ENCODE measurements around the gene UBL7. TPM values are rescaled to one million over a fixed set of nuclear protein-coding genes. Genes with fewer than 3 reads are reported as not detected.
"Not testable (repeated sequence)": the region's sequence is repeated elsewhere in the genome, so short reads cannot be mapped to it uniquely, and the experiment has no call there.

Gene UBL7
- total RNA-seq, 1 experiment from 2014 or later, result 38.5 TPM

DNA sequence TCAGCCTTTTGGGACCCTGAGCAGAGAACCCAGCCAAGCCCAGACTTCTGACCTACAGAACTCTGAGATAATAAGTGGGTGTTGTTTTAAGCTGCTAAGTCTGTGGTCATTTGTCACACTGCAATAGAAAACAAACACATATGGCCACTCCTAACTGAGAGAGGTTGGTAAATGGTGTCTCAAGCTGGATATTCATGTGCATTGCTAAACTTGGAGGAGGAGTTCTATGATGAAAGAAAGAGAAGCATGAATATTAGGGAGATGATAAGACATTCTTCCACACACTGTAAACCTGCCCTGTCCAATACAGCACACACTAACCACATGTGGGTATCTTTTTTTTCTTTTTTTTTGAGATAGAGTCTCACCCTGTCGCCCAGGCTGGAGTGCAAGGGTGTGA is 27.8 kb upstream of the UBL7 start:
- no peak overlapping the region for H3K27ac Mint-ChIP-seq (ENCODE audit: unreplicated experiment)
- CTCF ChIA-PET, result interaction anchor here (0.6 to 1.8 kb wide), 4 partner anchors 52 to 107 kb away, joined by 3 to 12 read pairs (median 4); partner anchors contain the start of gene ARID3B
- intact Hi-C loops (cut with micrococcal nuclease; ENCODE audit: unreplicated experiment), result no loop called here
- TF ChIP-seq, protein P1, sequence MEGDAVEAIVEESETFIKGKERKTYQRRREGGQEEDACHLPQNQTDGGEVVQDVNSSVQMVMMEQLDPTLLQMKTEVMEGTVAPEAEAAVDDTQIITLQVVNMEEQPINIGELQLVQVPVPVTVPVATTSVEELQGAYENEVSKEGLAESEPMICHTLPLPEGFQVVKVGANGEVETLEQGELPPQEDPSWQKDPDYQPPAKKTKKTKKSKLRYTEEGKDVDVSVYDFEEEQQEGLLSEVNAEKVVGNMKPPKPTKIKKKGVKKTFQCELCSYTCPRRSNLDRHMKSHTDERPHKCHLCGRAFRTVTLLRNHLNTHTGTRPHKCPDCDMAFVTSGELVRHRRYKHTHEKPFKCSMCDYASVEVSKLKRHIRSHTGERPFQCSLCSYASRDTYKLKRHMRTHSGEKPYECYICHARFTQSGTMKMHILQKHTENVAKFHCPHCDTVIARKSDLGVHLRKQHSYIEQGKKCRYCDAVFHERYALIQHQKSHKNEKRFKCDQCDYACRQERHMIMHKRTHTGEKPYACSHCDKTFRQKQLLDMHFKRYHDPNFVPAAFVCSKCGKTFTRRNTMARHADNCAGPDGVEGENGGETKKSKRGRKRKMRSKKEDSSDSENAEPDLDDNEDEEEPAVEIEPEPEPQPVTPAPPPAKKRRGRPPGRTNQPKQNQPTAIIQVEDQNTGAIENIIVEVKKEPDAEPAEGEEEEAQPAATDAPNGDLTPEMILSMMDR (IDR thresholded peaks at IDR 0.05; ENCODE audit: unreplicated experiment), result no peak
- H3K9me3 Mint-ChIP-seq (ENCODE audit: low read depth, unreplicated experiment), result no peaks in the 10 kb centered on the region
- H3K4me1 Mint-ChIP-seq (ENCODE audit: low read depth, unreplicated experiment), result peaks cover 10% of the 10 kb centered on the region
- H3K4me3 Mint-ChIP-seq (ENCODE audit: low read depth, unreplicated experiment), result no peak overlapping the region
- no peaks in the 10 kb centered on the region for H3K36me3 Mint-ChIP-seq (ENCODE audit: insufficient read depth, unreplicated experiment)
- BruUV-seq (replicated peaks), result no TSS peak
- DNase-seq, result no peak
- H3K27me3 Mint-ChIP-seq (ENCODE audit: unreplicated experiment), result no peaks in the 10 kb centered on the region

DNA sequence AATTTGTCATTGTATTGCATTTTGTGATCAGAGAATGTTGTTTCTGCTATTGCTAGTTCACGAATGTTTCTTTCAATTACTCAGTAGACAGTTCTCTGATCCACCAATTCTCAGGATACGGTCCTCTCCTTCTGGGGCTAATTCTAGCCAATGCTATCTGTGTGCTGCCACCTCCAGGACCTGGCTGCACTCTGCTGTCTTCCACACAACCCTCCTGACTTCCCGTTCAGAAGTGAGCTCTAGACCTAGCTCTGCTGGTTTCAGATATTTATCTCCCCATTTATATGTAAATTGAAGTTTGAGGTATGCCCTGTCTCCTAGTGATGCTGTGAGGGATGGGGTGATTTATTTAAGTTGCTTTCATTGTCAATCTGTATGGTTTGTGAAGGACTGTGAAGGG is 21.7 kb upstream of the UBL7 start:
- Mint-ChIP-seq H3K27ac (ENCODE audit: unreplicated experiment) (no peak overlapping the region), H3K27me3 (ENCODE audit: unreplicated experiment) (no peaks in the 10 kb centered on the region), H3K9me3 (ENCODE audit: low read depth, unreplicated experiment) (no peaks in the 10 kb centered on the region), H3K36me3 (ENCODE audit: insufficient read depth, unreplicated experiment) (no peaks in the 10 kb centered on the region), H3K4me1 (ENCODE audit: low read depth, unreplicated experiment) (no peaks in the 10 kb centered on the region), H3K4me3 (ENCODE audit: low read depth, unreplicated experiment) (no peak overlapping the region)
- CTCF ChIA-PET, result interaction anchor here (0.7 to 1.0 kb wide), 4 partner anchors 11 to 119 kb away, joined by 3 to 5 read pairs (median 3); no protein-coding TSS in a partner anchor
- no peak for DNase-seq
- TF ChIP-seq, protein P1 (IDR thresholded peaks at IDR 0.05; ENCODE audit: unreplicated experiment), result no peak
- BruUV-seq (replicated peaks), result no TSS peak
- intact Hi-C loops (cut with micrococcal nuclease; ENCODE audit: unreplicated experiment), result no loop called here

DNA sequence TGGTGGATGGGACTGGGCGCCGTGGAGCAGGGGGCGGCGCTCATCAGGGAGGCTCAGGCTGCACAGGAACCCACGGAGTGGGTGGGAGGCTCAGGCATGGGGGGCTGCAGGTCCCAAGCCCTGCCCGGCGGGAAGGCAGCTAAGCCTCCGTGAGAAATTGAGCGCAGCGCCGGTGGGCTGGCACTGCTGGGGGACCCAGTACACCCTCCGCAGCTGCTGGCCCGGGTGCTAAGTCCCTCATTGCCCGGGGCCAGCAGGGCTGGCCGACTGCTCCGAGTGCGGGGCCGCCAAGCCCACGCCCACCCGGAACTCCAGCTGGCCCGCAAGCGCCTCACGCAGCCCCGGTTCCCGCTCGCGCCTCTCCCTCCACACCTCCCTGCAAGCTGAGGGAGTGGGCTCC is 19.4 kb upstream of the UBL7 start:
- H3K36me3 Mint-ChIP-seq (ENCODE audit: insufficient read depth, unreplicated experiment); intact Hi-C loops (cut with micrococcal nuclease; ENCODE audit: unreplicated experiment); H3K27me3 Mint-ChIP-seq (ENCODE audit: unreplicated experiment); H3K4me1 Mint-ChIP-seq (ENCODE audit: low read depth, unreplicated experiment); H3K27ac Mint-ChIP-seq (ENCODE audit: unreplicated experiment); H3K4me3 Mint-ChIP-seq (ENCODE audit: low read depth, unreplicated experiment); DNase-seq; H3K9me3 Mint-ChIP-seq (ENCODE audit: low read depth, unreplicated experiment); BruUV-seq (replicated peaks): not testable (repeated sequence)
- CTCF ChIA-PET, result interaction anchor here (0.6 kb wide), 1 partner anchor 278 kb away, joined by 6 read pairs; no protein-coding TSS in a partner anchor

DNA sequence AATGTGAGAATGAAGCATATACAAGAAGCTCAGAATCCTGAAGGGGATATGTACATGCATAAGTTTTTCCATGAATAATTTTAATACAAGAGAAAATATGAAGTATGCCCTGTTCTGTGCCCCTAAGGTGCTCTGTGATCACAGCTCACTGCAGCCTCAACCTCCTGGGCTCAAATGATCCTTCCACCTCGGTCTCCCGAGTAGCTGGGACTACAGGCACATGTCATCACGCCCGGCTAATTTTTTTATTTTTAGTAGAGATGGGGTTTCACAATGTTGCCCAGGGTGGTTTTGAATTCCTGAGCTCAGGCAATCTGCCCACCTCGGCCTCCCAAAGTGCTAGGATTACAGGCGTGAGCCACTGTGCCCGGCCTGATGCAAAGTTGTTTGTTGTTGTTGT is 10.7 kb upstream of the UBL7 start:
- intact Hi-C loops (cut with micrococcal nuclease; ENCODE audit: unreplicated experiment); BruUV-seq (replicated peaks); H3K4me1 Mint-ChIP-seq (ENCODE audit: low read depth, unreplicated experiment); H3K9me3 Mint-ChIP-seq (ENCODE audit: low read depth, unreplicated experiment); H3K36me3 Mint-ChIP-seq (ENCODE audit: insufficient read depth, unreplicated experiment); H3K4me3 Mint-ChIP-seq (ENCODE audit: low read depth, unreplicated experiment); DNase-seq; H3K27me3 Mint-ChIP-seq (ENCODE audit: unreplicated experiment); H3K27ac Mint-ChIP-seq (ENCODE audit: unreplicated experiment): not testable (repeated sequence)
- CTCF ChIA-PET, result interaction anchor here (0.5 to 0.8 kb wide), 4 partner anchors 10 to 75 kb away, joined by 3 to 5 read pairs (median 4); no protein-coding TSS in a partner anchor

DNA sequence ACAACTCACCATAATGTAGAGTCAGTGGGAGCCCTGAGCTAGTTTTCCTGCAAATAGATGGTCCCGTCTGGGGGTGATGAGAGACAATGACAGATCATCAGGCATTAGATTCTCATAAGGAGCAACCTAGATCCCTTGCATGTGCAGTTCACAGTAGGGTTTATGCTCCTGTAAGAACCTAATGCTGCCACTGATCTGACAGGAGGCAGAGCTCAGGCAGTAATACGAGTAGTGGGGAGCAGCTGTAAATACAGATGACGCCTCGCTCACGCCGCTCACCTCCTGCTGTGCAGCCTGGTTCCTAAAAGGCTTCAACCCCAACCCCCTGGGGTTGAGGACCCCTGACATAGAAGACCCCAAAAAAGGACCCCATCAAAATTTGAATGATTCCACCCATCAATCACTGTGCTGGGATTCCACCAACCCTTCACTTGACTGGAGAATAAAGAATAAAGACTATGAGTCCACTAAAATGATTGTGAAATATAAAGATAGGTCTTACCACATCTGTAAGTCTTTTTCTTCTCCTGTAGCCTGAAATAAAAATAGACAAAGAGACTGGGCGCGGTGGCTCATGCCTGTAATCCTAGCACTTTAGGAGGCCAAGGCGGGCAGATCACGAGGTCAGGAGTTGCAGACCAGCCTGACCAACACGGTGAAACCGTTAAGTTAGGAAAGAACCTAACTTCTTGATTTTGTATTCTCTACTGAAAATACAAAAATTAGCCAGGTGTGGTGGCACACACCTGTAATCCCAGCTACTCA is 9.9 kb upstream of the UBL7 start:
- Mint-ChIP-seq H3K27ac (ENCODE audit: unreplicated experiment) (no peak overlapping the region), H3K4me1 (ENCODE audit: low read depth, unreplicated experiment) (no peaks in the 10 kb centered on the region), H3K27me3 (ENCODE audit: unreplicated experiment) (no peaks in the 10 kb centered on the region), H3K4me3 (ENCODE audit: low read depth, unreplicated experiment) (no peak overlapping the region), H3K36me3 (ENCODE audit: insufficient read depth, unreplicated experiment) (peaks cover 3% of the 10 kb centered on the region), H3K9me3 (ENCODE audit: low read depth, unreplicated experiment) (no peaks in the 10 kb centered on the region)
- TF ChIP-seq, protein P1 (IDR thresholded peaks at IDR 0.05; ENCODE audit: unreplicated experiment), result no peak
- DNase-seq, result no peak
- no TSS peak for BruUV-seq (replicated peaks)
- CTCF ChIA-PET, result interaction anchor here (0.6 to 0.8 kb wide), 2 partner anchors 9 to 37 kb away, joined by 3 to 4 read pairs; no protein-coding TSS in a partner anchor
- intact Hi-C loops (cut with micrococcal nuclease; ENCODE audit: unreplicated experiment), result no loop called here

All from Calu3 (cell line).